Calu3 (cell line): Measurements from ENCODE around the gene CCL13. TPM values are rescaled to one million over a fixed set of nuclear protein-coding genes. Genes with fewer than 3 reads are reported as not detected.

Experiments
- BruUV-seq: library from RNA; stranded (reverse); fragments of 400-500 nt; replicated peaks from 2 replicates; lab custom pipeline; 2021; lab: Mats Ljungman, UMichigan
- CTCF ChIA-PET: fragments of 300-600 bp; sonication (Branson Sonifier 250); formaldehyde crosslinking; loops from one replicate; lab custom pipeline; 2022; ENCODE audit warnings: antibody characterized with exemption; lab: Charles Lee
- DNase-seq: peaks from one replicate; pipeline ENCODE4 v3.0.0; 2022
- H3K27ac Mint-ChIP-seq: one replicate; pipeline ENCODE4 v1.8.0; 2022; ENCODE audit warnings: mixed read lengths; ENCODE audit not compliant: unreplicated experiment
- H3K27me3 Mint-ChIP-seq: one replicate; pipeline ENCODE4 v1.8.0; 2022; ENCODE audit warnings: mixed read lengths; ENCODE audit not compliant: unreplicated experiment
- H3K36me3 Mint-ChIP-seq: one replicate; pipeline ENCODE4 v1.8.0; 2022; ENCODE audit warnings: mild to moderate bottlenecking, moderate library complexity, mixed read lengths; ENCODE audit not compliant: insufficient read depth, unreplicated experiment
- H3K4me1 Mint-ChIP-seq: one replicate; pipeline ENCODE4 v1.8.0; 2022; ENCODE audit warnings: mild to moderate bottlenecking, low read depth, mixed read lengths; ENCODE audit not compliant: unreplicated experiment
- H3K4me3 Mint-ChIP-seq: one replicate; pipeline ENCODE4 v1.8.0; 2022; ENCODE audit warnings: mild to moderate bottlenecking, low read depth, moderate library complexity, mixed read lengths; ENCODE audit not compliant: unreplicated experiment
- H3K9me3 Mint-ChIP-seq: one replicate; pipeline ENCODE4 v1.8.0; 2022; ENCODE audit warnings: low read depth, mixed read lengths; ENCODE audit not compliant: unreplicated experiment
- intact Hi-C: fragments of 100-400 bp; cut with micrococcal nuclease; formaldehyde crosslinking; loops from one replicate; pipeline ENCODE4 v1.10.0; 2022; ENCODE audit not compliant: unreplicated experiment
- total RNA-seq: library from RNA; stranded (reverse); gene quantifications from 2 replicates; pipeline ENCODE4 v1.2.3, GENCODE V29; 2022
- TF ChIP-seq, protein P1 (sequence below): fragments of 200-600 bp; IDR thresholded peaks from one replicate; pipeline ENCODE4 v1.8.0; 2022; ENCODE audit warnings: antibody characterized with exemption; ENCODE audit not compliant: unreplicated experiment

Gene CCL13
- total RNA-seq, 1 experiment from 2014 or later, result not detected

DNA sequence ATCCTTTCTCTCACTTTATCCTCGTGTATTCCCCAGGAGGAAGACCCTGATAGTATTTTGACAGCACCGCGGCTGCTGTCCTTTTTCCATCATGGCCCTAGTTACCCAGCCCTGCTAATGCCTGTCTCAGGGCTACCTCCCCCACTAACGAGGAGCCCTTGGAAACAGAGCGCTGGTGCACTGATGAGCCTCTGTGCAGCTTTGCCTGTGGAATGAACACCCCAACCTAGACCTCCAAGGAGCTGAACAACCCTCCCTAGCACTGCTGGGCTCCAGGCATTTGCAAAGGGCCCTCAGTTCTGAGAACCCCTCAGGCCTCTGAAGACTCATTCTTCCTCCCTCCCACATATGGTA, 30.0 kb downstream of the CCL13 start:
- CTCF ChIA-PET, result no interaction called here
- TF ChIP-seq, protein P1, sequence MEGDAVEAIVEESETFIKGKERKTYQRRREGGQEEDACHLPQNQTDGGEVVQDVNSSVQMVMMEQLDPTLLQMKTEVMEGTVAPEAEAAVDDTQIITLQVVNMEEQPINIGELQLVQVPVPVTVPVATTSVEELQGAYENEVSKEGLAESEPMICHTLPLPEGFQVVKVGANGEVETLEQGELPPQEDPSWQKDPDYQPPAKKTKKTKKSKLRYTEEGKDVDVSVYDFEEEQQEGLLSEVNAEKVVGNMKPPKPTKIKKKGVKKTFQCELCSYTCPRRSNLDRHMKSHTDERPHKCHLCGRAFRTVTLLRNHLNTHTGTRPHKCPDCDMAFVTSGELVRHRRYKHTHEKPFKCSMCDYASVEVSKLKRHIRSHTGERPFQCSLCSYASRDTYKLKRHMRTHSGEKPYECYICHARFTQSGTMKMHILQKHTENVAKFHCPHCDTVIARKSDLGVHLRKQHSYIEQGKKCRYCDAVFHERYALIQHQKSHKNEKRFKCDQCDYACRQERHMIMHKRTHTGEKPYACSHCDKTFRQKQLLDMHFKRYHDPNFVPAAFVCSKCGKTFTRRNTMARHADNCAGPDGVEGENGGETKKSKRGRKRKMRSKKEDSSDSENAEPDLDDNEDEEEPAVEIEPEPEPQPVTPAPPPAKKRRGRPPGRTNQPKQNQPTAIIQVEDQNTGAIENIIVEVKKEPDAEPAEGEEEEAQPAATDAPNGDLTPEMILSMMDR, result no peak
- Mint-ChIP-seq H3K36me3 (no peaks in the 10 kb centered on the region), H3K9me3 (no peaks in the 10 kb centered on the region), H3K27me3 (peaks cover 95% of the 10 kb centered on the region), H3K4me1 (no peaks in the 10 kb centered on the region), H3K4me3 (no peak overlapping the region), H3K27ac (no peak overlapping the region)
- BruUV-seq, result no TSS peak
- intact Hi-C loops, result no loop called here
- no peak for DNase-seq

GRCh38 chr17:34386697-34387550, 30.6 kb downstream of the CCL13 start:
- DNase-seq, result no peak
- TF ChIP-seq, protein P1, result no peak
- no TSS peak for BruUV-seq
- H3K4me1 Mint-ChIP-seq, result no peaks in the 10 kb centered on the region
- peaks cover 95% of the 10 kb centered on the region for H3K27me3 Mint-ChIP-seq
- no peaks in the 10 kb centered on the region for H3K36me3 Mint-ChIP-seq
- no peak overlapping the region for H3K4me3 Mint-ChIP-seq
- no peaks in the 10 kb centered on the region for H3K9me3 Mint-ChIP-seq
- CTCF ChIA-PET, result interaction anchor here (1.1 kb wide), 1 partner anchor 25 kb away, joined by 3 read pairs; no protein-coding TSS in a partner anchor
- no peak overlapping the region for H3K27ac Mint-ChIP-seq
- intact Hi-C loops, result no loop called here

- DNase-seq, result no peak
- TF ChIP-seq, protein P1, result no peak
- intact Hi-C loops, result no loop called here
- no TSS peak for BruUV-seq
- no peak overlapping the region for H3K4me3 Mint-ChIP-seq
- H3K27ac Mint-ChIP-seq, result no peak overlapping the region
- H3K4me1 Mint-ChIP-seq, result no peaks in the 10 kb centered on the region
- CTCF ChIA-PET, result interaction anchor here (1.1 kb wide), 1 partner anchor 26 kb away, joined by 3 read pairs; no protein-coding TSS in a partner anchor
- no peaks in the 10 kb centered on the region for H3K36me3 Mint-ChIP-seq
- peaks cover 95% of the 10 kb centered on the region for H3K27me3 Mint-ChIP-seq
- no peaks in the 10 kb centered on the region for H3K9me3 Mint-ChIP-seq
These were observed 31.3 kb downstream of the CCL13 start for GRCh38 chr17:34387566-34387965.

DNA sequence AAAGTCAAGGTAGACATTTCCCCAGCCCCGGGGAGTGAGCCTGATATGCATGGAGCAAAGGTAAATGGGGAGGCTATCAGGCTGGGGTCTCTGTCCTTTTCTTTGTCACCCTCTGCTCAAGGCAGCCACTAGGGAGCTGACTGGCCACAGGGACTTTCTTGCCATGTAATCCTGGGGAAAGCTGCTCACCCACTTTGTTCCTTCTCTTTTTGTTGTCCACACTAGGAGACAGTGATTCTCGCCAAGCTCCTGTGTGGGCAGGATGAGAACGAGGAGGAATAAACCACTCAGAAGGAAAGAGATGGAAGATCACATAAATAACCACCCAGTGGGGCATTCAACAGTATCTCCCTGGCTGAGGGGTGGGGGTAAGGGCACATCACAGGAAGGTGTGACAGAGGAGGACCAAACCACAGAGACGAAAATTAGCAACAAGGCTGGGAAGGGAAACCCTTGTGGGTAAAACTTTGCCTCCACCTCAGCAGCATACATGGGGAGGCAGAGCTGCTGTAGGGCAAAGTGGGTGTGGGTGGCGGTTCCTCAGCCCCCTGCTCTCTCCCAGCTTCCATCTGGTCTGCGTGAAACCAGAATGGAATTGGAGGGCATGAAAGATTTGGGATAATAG, 33.0 kb downstream of the CCL13 start:
- no peak overlapping the region for H3K27ac Mint-ChIP-seq
- no TSS peak for BruUV-seq
- TF ChIP-seq, protein P1, result no peak
- no peak overlapping the region for H3K4me3 Mint-ChIP-seq
- intact Hi-C loops, result no loop called here
- no peaks in the 10 kb centered on the region for H3K4me1 Mint-ChIP-seq
- no peaks in the 10 kb centered on the region for H3K9me3 Mint-ChIP-seq
- no peak for DNase-seq
- CTCF ChIA-PET, result no interaction called here
- no peaks in the 10 kb centered on the region for H3K36me3 Mint-ChIP-seq
- H3K27me3 Mint-ChIP-seq, result peaks cover 95% of the 10 kb centered on the region
